Right atrium auricular region (tissue), 2 donors: ENCODE results near the gene NETO1. TPM values are rescaled to one million over a fixed set of nuclear protein-coding genes. Genes with fewer than 3 reads are reported as not detected.

Experiments
- DNase-seq: peaks from one replicate; pipeline ENCODE4 v3.0.0-alpha.2; 2019; ENCODE audit warnings: low spot score
- H3K27ac ChIP-seq, 2 donors: fragments of 200-600 bp; sonication (generic); 1 replicate in 1 of 2; 2 replicates in 1 of 2; pipeline ENCODE4 v1.5.1; 2016 to 2019
- H3K27me3 ChIP-seq, 2 donors: fragments of 200-600 bp; sonication (generic); one replicate each; pipeline versions ENCODE4 v1.5.1 to v1.6.0; 2017 to 2019
- H3K36me3 ChIP-seq: fragments of 200-600 bp; sonication (generic); one replicate; pipeline ENCODE4 v1.5.1; 2016
- H3K4me1 ChIP-seq, 2 donors: fragments of 200-600 bp; sonication (generic); one replicate each; pipeline versions ENCODE4 v1.5.1 to v1.6.0; 2017 to 2019
- H3K4me3 ChIP-seq, 2 donors: fragments of 200-600 bp; sonication (generic); 1 replicate in 1 of 2; 2 replicates in 1 of 2; pipeline ENCODE4 v1.5.1; 2017 to 2019; ENCODE audit warnings: mild to moderate bottlenecking in 1 of 2, moderate library complexity in 1 of 2
- H3K9me3 ChIP-seq, 2 donors: fragments of 200-600 bp; sonication (generic); one replicate each; pipeline ENCODE4 v1.5.1; 2019
- CTCF ChIP-seq, 2 donors: fragments of 200-600 bp; sonication (generic); IDR thresholded peaks; one replicate each; pipeline ENCODE4 v1.5.1; 2019; ENCODE audit warnings: antibody characterized with exemption in 2 of 2
- total RNA-seq, 2 donors: library from RNA; depleted of rRNA; stranded (reverse); fragments of >200 nt; gene quantifications; one replicate each; pipeline ENCODE4 v1.1.0, GENCODE V29; 2016

NETO1 gene
- total RNA-seq, 2 donors from 2014 or later: 1.5 TPM; not detected in 1

GRCh38 chr18:72859088-72859487, 8.7 kb downstream of the NETO1 start:
- Histone ChIP-seq H3K4me1 (no peaks in the 10 kb centered on the region), H3K27me3 (no peaks in the 10 kb centered on the region), H3K27ac (no peak overlapping the region), H3K4me3 (no peak overlapping the region), H3K9me3 (no peaks in the 10 kb centered on the region), H3K36me3 (no peaks in the 10 kb centered on the region)
- no peak for TF ChIP-seq CTCF (IDR thresholded peaks at IDR 0.05)
- no peak for DNase-seq

- peaks cover 0 to 7% of the 10 kb centered on the region in 2 donors for H3K9me3 ChIP-seq
- H3K36me3 ChIP-seq: no peaks in the 10 kb centered on the region
- H3K4me3 ChIP-seq: no peak overlapping the region
- no peak overlapping the region for H3K27ac ChIP-seq
- no peak for DNase-seq
- no peaks in the 10 kb centered on the region for H3K4me1 ChIP-seq
- no peaks in the 10 kb centered on the region for H3K27me3 ChIP-seq
- TF ChIP-seq CTCF (IDR thresholded peaks at IDR 0.05): no peak
These were observed 18.1 kb downstream of the NETO1 start for GRCh38 chr18:72849671-72850070.

GRCh38 chr18:72848503-72849237, 19.1 kb downstream of the NETO1 start:
- Histone ChIP-seq H3K9me3 (peaks cover 0 to 7% of the 10 kb centered on the region in 2 donors), H3K4me1 (no peaks in the 10 kb centered on the region), H3K27ac (no peak overlapping the region), H3K36me3 (no peaks in the 10 kb centered on the region), H3K4me3 (no peak overlapping the region), H3K27me3 (no peaks in the 10 kb centered on the region)
- TF ChIP-seq CTCF (IDR thresholded peaks at IDR 0.05): no peak
- no peak for DNase-seq

GRCh38 chr18:72847771-72848170, 20.0 kb downstream of the NETO1 start:
- H3K4me1 ChIP-seq: no peaks in the 10 kb centered on the region
- no peaks in the 10 kb centered on the region for H3K27me3 ChIP-seq
- no peak overlapping the region for H3K27ac ChIP-seq
- no peaks in the 10 kb centered on the region for H3K36me3 ChIP-seq
- peaks cover 0 to 7% of the 10 kb centered on the region in 2 donors for H3K9me3 ChIP-seq
- no peak overlapping the region for H3K4me3 ChIP-seq
- no peak for TF ChIP-seq CTCF (IDR thresholded peaks at IDR 0.05)
- DNase-seq: no peak

- H3K27me3 ChIP-seq: no peaks in the 10 kb centered on the region
- H3K9me3 ChIP-seq: peaks cover 0 to 7% of the 10 kb centered on the region in 2 donors
- H3K4me1 ChIP-seq: no peaks in the 10 kb centered on the region
- H3K36me3 ChIP-seq: no peaks in the 10 kb centered on the region
- TF ChIP-seq CTCF (IDR thresholded peaks at IDR 0.05): no peak
- H3K27ac ChIP-seq: no peak overlapping the region
- no peak for DNase-seq
- no peak overlapping the region for H3K4me3 ChIP-seq
These were observed 20.9 kb downstream of the NETO1 start for GRCh38 chr18:72846736-72847533.
